Uterus (tissue), 2 donors: Measurements from ENCODE around the gene PDXP.

Experiments
- POLR2A ChIP-seq, 2 donors: fragments of 450-650 bp; IDR thresholded peaks; one replicate each; pipeline ENCODE4 v1.6.1; 2016; ENCODE audit warnings: antibody characterized with exemption in 2 of 2, mild to moderate bottlenecking in 1 of 2, moderate library complexity in 1 of 2
- TF ChIP-seq, protein P1 (sequence below), 4 experiments: fragments of 200-600 bp in 2 of 4; fragments of 450-650 bp in 2 of 4; sonication (generic) in 2 of 4; IDR thresholded peaks; one replicate each; pipeline ENCODE4 v1.5.1; 2016 to 2019; ENCODE audit warnings: antibody characterized with exemption in 4 of 4, mild to moderate bottlenecking in 2 of 4, moderate library complexity in 1 of 4

DNA sequence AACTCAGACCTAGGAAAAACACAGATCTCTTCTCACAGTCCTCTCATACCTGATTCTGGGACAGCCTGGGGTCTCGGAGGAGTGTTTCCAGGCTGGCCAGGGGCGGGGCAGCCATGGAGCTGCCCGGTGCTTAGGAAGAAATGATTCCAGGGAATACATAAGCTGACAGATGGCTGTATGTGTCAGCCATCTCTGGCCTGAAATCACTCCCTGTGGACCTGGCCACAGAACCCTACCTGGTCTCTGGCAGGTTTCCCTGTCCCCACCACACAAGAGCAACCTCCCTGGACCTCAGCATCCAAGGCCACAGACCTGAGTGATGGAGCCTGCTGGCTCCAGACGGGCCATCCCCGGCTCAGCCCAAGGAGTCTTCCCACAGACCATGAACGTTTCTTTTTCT, 39.8 kb upstream of the PDXP start:
- TF ChIP-seq, protein P1, sequence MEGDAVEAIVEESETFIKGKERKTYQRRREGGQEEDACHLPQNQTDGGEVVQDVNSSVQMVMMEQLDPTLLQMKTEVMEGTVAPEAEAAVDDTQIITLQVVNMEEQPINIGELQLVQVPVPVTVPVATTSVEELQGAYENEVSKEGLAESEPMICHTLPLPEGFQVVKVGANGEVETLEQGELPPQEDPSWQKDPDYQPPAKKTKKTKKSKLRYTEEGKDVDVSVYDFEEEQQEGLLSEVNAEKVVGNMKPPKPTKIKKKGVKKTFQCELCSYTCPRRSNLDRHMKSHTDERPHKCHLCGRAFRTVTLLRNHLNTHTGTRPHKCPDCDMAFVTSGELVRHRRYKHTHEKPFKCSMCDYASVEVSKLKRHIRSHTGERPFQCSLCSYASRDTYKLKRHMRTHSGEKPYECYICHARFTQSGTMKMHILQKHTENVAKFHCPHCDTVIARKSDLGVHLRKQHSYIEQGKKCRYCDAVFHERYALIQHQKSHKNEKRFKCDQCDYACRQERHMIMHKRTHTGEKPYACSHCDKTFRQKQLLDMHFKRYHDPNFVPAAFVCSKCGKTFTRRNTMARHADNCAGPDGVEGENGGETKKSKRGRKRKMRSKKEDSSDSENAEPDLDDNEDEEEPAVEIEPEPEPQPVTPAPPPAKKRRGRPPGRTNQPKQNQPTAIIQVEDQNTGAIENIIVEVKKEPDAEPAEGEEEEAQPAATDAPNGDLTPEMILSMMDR (IDR thresholded peaks at IDR 0.05) = no peak
- TF ChIP-seq POLR2A (IDR thresholded peaks at IDR 0.05) = no peak
